GM18858 (cell line): ENCODE data around the gene HOXB8.

ENCODE experiments used
- ATAC-seq: cut with Tn5 transposase; IDR thresholded peaks from one replicate; pipeline ENCODE4 v1.9.1; 2021; ENCODE audit not compliant: unreplicated experiment

The HOXB8 gene

DNA sequence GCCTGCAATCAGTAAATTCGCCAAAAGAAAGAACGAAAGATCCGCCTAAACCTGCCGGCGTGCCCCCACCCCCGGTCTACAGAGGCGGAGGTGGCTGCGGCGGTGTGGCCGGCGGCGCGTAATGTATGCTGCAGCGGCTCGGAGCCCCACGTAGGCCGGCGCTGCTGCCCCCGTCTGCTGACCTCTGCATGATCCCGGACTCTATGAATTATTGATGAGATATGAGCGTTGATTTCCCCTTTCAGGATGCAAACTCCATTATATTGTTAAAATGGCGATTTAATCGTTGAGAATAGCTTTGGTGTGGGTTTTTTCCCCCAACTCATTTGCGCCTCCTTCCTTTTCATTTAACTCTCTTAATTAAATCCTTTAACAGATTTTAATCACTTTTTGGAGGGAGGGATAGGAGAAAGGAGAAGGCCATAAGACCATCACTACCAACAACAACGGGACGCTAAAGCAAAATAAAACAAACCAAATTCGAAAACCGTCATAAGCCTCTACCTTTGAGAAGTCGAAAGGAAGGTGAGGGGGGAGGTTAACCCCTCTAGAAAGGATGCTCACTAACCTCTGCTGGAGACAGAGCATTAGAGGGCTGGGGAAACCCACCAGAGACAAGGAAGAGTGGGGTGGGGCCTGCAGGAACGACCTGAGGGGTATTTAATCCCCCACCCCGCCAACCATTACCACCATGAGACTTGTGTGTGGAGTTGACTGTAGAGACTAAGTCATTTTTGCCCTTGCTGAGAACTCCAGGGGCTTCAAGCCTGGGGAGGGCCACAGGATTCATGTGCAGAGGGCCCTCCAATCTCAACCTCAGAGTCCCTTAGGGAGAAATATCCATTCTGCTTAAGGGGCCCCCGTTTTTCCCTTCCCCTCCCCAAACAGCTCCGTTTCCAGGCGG lies 28.5 kb downstream of the HOXB8 start:
- ATAC-seq, result no peak

DNA sequence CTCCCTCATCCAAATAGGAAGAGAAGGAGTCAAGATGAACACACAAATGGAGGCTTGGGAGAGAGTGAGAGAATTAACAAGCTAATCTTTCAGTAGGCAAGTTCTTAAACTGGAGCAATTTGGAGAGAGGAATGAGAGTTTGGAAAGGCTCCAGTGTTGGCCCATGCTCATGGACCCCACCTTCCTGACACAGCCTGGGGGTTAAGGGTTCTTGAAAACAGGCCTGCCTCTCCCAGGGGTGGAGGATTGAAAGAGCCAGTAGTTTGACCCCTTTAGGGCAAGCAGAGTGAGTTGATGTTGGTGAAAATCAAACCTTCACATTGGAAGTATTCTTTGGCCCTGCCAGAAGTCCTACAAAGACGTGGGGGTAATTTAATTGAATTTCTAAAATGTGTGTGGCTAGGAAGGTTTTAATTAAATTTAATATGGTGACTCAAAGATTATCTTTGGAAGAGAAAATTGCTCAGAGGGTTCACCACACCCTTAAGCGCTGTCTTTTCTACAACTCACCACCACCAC lies 30.8 kb downstream of the HOXB8 start:
- no peak for ATAC-seq

DNA sequence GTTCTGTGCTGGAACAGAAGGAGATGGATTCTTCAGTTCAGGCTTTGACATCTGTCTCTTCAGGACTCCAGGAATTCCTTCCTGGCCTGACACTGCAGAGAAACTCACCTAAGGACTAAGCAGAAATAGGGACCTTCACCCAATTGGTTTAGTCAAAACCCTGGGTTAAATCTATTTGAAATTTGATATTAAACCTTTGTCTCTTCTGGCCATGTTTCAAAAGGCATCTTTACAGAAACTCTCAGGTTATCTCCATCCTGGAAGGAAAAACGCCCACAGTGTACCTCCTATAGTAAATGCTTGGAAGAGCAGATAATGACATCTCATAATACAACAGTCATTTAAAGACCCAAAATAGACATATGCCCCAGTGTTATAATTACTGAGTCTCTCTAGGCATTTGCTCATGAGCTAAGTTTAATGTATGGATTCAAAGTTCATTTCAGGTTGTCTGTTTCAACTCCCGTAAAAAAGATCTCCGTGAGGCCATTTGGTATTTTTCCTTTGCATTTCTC lies 31.3 kb downstream of the HOXB8 start:
- no peak for ATAC-seq

DNA sequence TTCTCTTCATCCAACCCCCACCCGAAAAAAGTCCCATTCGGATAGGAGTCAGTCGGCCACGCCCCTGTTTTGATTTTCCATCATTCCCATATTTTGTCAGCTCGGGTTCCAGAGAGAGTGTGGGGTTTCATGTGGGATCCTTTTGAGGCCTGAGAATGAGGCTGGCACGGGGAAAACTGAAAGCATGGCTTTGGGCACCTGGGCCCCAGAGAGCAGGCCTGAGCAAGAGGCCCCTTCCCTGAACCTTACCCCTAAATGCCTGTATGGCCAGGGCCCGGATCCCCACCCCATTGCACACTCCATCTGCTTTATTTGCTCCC lies 32.4 kb downstream of the HOXB8 start:
- ATAC-seq, result no peak

DNA sequence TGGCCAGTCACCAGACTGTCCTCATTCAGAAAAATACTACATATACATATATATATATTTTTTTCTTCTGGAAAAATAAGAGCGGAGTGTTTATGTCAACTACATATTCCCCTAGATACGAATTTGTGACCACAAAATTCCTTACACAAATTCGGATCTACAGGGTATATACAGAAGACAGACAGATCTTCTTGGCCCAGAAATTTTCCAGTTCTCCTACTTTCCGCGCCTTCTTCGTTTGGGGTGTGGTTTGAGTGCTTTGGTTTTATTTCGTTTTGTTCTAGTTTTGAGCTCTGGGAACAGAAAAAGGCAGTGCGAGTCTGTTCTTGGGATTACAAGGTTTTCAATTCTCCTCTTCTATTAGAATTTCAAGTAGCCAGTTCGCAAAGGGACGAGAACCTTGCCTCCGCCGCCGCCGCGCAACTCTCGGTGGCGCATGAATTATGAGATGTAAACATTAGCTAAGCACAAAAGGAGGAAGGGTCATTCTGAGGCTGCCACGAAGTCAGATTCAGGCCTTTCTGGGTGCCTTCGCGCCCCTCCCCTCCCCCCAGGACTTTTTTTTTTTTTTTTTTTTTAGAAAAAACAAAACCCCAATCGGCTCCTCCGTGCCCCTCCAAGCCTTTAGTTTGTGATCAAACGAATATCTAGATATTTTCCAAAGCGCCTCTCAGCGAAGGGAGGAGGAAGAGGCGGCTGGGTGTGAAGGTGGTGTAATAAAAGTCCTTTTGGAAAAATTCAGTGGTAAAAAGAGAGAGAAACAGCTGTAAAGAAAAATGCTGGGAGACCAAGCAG lies 35.1 kb downstream of the HOXB8 start:
- ATAC-seq, result no peak

DNA sequence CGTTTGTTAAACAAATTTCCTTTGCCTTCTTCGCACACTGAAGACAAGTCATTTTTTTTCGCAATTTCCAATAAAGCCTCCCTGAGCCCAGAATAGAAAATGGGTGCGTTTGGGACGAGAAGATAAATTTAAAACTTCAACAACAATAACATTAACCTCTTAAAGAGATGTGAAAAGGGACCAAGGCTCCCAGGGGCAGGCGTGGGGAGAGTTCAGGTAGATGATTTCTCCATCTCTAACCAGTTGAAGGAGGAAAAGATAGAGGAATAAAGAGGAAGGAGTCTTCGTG lies 35.7 kb downstream of the HOXB8 start:
- no peak for ATAC-seq

DNA sequence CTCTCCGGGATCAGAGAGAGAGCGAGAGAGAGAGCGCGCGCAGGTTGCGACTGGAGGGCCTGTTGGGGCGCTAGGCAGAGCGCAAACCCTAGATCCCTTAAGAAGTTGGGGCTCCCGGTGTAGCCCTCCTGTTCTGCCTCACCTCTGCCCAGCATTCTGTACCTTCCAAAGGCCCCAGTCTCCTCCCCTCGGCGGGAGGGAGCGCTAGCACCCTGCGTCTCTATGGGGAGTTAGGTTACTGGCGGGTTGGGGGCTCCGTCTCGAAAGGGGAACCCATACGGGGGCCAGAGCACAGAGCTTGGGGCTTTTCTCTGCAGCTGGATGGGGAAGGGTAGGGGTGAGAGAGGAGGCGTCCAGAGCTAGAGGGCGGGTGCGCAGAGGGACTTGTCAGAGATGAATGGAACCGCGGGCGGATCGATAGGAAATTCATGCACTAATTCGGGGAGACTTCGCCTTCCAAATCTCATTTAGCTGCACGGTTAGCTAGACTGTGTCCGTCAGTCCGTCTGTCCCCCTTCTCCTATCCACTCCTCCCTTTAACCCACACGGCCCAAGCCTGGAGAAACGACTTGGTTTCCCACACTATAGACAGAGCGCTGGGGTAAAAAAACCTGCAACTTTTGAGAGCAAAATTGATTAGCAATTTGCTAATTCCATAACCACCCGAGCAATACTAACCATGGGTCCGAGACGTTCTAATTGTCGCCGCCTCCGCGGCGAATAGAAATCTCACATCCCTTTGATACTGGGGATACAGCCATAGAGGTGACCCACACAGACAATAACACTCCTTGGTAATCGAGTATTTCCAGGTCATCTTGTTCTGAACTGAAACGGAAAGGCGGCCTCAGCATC lies 36.2 kb downstream of the HOXB8 start:
- no peak for ATAC-seq

DNA sequence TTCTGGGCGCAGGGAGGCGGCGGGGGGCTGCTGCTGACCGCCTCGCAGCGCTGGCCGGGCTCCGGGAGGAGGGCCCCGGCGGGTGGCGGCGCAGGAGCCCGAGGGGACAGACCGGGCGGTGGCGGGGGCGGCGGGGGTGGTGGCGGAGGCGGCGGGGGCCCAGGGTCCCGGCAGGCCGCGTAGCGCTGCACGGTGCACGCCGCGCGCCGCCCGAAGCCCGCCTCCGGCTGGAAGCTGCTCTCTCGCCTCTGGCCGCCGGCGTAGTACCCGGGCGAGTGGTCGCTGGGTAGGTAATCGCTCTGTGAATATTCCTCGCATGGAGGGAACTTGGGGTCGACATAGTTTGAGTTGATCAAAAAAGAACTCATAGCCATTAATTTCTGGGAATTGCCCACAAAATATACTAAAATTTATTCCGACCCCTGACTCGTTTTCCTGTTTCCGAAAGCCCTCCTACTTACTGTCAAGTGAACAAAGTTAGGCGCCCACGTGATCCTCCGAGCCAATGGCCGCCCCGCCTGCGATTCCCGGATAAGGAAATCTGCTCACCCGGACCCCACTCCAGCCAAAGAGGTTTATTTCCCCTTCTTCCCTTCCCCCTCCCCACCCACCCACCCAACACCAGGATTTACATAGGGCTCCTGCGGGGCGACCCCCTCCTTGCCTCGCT lies 37.0 kb downstream of the HOXB8 start, which contains the start of gene HOXB4:
HOXB4 (minus strand) TSS at position 405 of the 670 bp plus-strand sequence; CDS start at position 374, 31 bp downstream.
- no peak for ATAC-seq

DNA sequence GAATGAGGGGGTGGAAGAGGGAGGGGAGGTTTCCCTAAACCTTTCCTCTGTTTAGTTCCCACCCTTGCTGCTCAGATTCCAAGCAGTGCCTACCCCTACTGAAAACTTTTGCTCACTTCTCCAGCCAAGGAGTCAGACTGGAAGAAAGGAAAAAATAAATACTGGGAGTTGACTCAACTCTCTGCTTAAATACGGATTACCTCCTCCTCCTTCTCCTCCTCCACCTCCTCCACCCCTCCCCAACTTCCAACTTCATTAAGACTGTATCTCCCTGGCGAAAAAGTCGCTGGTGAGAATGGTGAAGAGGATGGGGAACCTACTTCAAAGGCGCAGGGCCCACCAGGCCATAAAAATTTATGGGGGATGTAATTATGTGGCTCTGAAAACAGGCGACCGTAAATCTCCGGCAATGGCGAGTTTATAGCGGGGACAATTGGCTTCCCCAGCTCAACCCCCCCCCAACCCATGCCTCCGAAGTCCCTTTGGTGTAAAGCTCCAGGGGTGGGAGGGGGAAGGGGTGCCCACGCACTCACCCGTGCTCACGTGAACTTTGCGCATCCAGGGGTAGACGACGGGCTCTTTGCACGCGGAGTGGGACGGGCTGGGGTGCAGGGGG lies 37.7 kb downstream of the HOXB8 start:
- ATAC-seq, result no peak

DNA sequence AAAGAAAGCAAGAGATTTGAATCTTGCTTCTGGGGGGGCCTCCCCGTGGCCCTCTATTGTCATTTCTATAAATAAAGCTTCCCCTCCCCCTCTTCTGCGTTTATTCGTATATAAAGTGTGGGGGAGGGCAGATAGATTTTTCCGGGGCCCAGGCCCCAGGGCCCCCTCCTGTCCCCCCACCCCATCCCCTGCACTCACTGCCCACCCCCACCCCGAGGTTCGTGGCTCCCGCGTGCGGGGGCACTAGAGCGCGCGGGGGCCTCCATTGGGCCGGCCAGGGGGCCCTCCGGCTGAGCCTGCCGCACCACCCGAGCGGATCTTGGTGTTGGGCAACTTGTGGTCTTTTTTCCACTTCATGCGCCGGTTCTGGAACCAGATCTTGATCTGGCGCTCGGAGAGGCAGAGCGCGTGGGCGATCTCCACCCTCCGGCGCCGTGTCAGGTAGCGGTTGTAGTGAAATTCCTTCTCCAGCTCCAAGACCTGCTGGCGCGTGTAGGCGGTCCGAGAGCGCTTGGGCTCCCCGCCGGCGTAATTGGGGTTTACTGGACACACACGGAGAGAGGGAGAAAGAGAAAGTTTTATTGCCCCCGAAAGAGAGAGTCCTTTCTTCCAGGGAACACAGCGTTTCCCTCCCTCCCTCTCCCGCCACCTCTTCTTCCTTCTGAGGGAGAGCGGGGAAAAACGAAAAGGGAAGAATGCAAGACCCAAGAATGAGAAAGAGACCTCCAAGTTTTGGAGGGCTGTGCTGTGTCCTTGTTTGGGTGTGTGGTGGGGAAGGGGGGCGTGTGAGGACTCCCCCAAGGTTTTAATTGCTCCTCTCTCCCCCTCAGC lies 38.4 kb downstream of the HOXB8 start:
- no peak for ATAC-seq

DNA sequence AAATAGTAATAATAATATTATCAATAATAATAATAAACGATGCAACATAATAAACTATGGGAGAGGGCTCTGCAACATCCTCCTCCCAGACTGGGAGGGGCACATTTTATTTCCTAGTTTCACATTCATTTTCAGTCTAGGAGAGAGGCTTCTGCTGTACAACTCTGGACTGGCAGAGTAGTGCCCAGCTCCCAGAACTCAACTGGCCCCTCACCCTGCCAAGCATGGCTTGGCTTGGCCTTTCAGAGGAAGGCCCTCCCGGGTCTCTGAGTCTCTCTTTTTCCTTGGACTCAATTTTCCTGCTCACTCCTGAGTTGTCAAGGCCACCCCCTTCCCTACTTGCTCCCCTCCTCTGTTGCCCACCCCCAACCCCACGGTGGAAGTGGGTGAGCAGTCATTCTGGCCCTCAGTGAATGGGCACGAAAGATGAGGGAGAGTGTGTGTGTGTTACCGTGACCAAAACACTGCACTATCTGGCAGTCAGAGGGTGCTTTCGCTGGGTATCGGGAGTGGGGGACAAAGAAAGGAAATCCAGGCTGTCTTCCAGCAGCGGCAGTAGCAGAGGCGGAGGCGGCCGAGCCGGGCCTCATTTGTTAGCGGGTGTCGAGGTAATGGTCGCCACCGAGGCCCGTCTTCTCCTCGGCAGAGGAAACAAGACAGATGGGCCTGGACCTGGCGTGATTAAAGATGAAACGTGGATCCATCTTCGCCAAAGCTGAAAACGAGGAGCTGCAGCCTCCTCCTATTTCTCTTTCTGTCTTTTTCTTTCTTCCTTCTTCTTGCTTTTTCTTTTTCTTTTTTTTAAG lies 39.2 kb downstream of the HOXB8 start:
- no peak for ATAC-seq

DNA sequence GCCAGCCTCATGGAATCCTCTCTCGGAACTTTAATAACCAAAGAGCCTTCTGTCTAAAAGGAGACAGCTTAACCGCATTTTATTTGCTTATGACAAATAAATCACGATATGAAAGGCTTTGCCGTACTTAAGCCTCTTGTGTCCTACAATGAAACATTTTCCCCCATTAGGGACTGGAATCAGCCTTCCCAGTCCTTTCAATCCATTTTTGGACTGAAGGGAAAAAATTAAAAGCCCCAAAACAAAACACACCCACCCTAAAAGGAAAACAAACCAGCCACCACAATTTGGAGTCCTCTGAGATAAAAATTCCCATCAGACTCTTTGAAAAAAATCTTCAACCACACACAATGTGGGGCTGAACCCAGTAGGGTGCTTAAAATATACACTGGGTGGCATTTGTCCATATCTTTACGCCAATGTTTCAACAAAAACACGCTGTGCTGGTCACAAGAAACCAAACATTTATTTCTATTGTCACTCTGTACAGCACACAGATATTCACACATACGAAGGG lies 40.0 kb downstream of the HOXB8 start:
- ATAC-seq, result no peak

DNA sequence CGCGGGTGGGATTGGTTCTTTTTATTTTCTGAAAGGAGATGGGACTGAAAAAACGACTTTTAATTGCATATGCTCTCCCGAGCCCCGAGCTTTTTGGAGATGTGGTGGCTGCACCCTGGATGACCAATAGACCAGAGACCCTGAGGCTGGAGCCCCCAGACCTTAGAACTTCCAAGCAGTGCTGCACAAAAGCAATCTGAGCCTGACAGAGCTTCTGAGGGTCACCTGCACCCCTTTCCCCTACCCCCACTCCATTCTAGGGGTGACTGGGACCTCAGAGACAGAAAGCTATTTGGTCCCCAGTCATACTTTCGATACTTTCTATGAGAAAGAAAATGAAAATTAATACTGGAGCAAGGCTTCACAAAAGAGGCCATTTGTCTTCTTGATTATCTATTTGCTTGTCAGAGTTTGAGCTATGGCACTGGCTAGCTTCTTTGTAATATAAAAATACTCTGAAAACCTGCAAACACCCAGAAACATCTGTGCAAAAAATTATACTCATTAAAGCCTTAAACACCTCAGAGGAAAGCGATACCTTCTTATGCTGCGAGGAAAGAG lies 40.5 kb downstream of the HOXB8 start:
- ATAC-seq, result no peak

DNA sequence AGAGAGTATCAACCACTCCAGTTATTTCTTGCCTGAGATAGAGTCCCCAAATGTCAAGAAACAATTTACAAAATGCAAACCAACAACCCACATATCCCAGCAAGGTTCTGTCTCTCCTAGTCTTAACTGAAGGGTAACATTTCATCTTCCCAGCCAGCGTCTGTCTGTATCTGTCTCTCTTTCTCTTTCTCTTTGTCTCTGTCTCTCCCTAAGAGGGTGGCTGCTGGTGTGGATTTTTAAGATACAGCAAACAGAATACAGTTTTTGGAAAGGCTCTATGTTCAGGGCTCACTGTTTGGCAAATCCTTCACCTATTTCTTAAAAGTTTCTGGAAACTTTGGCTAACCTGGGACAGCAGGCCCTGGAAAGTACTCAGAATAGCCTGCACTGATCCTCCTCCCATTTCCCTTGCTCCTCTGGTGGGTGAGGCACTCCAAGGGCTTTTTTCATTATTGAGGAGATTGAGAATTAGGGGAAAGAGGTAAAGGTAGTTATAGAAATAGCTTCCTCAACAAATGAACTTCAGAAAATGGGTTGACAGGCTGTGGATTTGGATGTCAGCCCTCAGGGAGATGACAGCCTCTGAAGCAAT lies 43.2 kb downstream of the HOXB8 start:
- ATAC-seq, result no peak

DNA sequence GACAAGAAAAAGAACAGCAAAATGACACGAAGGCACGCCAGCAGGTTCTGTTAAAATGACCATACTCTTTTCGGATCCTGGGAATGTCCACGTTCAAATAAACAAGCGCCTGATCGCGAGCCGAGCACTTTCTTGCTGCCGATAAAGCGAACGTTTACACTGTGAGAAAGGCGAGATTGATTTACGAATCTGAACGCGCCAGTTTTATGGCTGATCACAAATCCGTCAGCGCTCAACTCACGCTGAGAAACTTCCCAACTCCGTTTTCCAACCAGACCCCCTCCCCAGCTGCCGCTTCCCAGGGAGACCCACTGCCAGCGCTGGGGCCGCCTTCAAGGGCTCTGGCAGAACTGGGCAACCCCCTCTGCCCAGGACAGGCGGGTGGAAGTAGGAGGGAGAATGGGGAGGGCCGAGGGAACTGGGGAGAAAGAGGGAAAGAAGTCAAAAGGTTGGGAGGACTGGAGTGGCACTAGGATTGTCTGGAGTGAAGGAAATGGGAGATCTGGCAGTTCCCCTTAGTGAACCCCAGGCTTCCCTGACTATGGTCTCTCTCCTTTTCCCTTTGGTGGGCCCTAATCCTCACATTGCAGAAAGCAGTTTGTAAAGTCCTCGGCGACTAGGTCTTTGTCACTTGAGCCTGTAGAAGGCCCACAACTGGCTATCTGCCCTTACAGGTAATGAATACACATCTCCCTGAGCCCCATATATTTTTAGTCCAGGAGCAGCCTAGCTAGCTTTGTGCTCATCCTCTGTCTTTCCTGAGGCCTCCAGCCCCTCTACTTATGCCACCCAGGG lies 43.9 kb downstream of the HOXB8 start:
- no peak for ATAC-seq

DNA sequence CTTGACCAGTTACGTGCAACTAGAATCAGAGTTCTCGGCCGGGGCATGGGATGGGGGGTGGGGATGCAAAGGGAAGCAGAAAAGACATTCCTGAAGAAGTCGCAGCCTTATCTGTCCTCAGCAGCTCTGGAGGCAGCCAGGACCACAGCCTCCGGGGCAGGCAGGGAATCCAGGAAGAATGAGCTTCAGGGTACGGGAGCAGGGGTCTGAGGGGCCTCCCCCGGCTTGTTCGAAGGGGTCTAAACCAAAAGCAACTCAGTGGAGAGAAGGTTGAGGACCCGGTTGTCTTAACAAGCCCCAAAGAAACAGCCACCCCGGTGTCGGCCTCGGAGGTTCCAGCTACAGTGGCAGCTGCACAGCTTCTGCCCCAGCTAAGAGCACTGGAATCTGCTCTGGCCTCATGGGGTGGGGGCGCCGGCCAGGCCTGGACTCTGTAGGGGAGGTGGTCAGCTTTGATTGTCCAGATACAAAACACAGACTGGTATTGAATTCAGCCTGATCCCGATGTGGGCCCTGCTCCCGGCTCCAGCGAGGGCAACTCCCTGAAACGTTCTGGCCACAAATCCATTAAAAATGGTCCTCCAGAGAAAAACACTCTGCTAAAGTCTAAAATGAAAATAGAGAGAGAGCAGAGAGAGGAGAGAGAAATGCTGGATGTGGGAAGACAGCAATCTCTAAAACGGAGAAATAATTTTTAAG lies 44.6 kb downstream of the HOXB8 start:
- ATAC-seq, result no peak
